ENCODE data around the gene CMTM7.

Gene CMTM7

GRCh38 chr3:32447865-32448400, 56.3 kb downstream of the CMTM7 start:
- DNase-seq (ENCODE audit: insufficient read length, low spot score), result no peak
- no peak for TF ChIP-seq POLR2A (IDR thresholded peaks at IDR 0.05; ENCODE audit: low read depth, low read length)
- FAIRE-seq, result no peak

- DNase-seq (ENCODE audit: insufficient read length, low spot score), result no peak
- TF ChIP-seq POLR2A (IDR thresholded peaks at IDR 0.05; ENCODE audit: low read depth, low read length), result no peak
- FAIRE-seq, result no peak
Measured at GRCh38 chr3:32448686-32449474, 57.2 kb downstream of the CMTM7 start.

DNA sequence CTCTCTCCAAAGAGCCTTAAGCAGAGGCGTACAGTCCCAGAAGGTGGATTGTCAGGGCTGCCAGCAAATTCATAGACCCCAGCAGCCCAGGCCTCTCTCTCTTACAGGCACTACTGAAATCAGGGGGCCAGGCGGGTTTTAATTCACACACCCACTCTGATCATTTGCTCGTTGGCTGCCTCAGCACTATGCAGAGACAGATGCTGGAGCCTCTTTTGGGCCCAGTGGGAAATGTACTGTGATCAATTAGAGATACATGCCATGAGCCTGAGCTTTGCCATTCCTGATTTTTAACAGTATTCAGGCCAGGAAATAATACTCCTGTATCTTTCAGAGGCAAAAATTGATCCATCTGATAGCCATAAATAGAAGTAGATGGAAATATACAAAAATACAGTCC, 58.0 kb downstream of the CMTM7 start:
- no peak for TF ChIP-seq POLR2A (IDR thresholded peaks at IDR 0.05; ENCODE audit: low read depth, low read length)
- no peak for FAIRE-seq

GRCh38 chr3:32450426-32450825, 58.8 kb downstream of the CMTM7 start:
- TF ChIP-seq POLR2A (IDR thresholded peaks at IDR 0.05; ENCODE audit: low read depth, low read length), result no peak
- FAIRE-seq (no peak), DNase-seq (ENCODE audit: insufficient read length, low spot score) (no peak)

More for the DNA sequence above, 58.0 kb downstream of the CMTM7 start:
- DNase-seq (ENCODE audit: insufficient read length, low spot score), result no peak

GRCh38 chr3:32450992-32451659, 59.5 kb downstream of the CMTM7 start:
- FAIRE-seq (no peak), DNase-seq (ENCODE audit: insufficient read length, low spot score) (no peak)
- TF ChIP-seq POLR2A (IDR thresholded peaks at IDR 0.05; ENCODE audit: low read depth, low read length), result no peak

- DNase-seq (ENCODE audit: insufficient read length, low spot score) (no peak), FAIRE-seq (no peak)
- TF ChIP-seq POLR2A (IDR thresholded peaks at IDR 0.05; ENCODE audit: low read depth, low read length), result no peak
Measured at GRCh38 chr3:32452009-32452408, 60.4 kb downstream of the CMTM7 start.

GRCh38 chr3:32453346-32453745, 61.7 kb downstream of the CMTM7 start:
- no peak for TF ChIP-seq POLR2A (IDR thresholded peaks at IDR 0.05; ENCODE audit: low read depth, low read length)
- no peak for FAIRE-seq
- no peak for DNase-seq (ENCODE audit: insufficient read length, low spot score)

GRCh38 chr3:32454111-32454510, 62.5 kb downstream of the CMTM7 start:
- FAIRE-seq, result no peak

DNA sequence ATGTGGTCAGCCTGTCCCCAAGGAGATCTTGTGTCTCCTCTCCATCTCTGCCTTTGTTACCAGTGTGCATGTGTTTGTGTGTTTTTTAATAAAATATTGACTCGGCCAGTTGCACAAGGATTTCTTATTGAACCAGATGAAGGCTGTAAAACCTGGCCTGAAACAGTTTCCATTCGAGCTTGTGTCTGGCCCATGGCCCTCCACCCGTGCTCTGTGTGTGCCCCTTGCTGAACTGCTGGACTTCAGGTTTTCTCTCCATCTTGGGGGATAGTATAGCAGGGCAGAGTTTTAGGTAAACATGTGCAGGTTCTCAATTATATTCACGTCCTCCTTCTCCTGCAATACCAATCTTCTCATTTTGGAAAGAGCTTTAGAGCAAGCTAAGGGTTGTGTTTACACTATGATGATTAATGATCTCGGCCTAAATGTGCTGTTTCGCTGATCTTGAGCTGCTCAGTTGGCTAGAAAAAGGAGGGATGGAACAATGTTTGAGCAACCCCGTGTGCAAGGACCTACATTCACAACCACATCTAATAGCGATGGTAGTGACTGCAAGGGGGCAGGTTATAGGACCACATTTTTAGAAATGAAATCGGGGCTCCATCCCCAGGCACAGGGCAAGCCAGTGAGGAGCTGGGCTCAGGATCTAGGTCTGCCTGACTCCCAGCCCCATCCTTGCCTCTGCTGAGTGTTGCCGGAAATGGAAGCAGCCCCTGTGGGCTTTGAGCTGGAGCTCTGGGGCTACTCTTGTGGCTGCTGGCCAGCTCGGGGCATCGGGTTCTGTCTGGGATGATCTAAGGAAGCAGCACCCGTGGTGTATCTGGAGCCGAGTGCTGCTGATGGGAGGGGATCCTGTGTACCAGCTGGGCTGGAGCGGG, 63.3 kb downstream of the CMTM7 start:
- FAIRE-seq, result no peak
- TF ChIP-seq POLR2A (IDR thresholded peaks at IDR 0.05; ENCODE audit: low read depth, low read length), result no peak
- DNase-seq (ENCODE audit: insufficient read length, low spot score), result no peak

More at GRCh38 chr3:32454111-32454510, 62.5 kb downstream of the CMTM7 start:
- no peak for DNase-seq (ENCODE audit: insufficient read length, low spot score)
- no peak for TF ChIP-seq POLR2A (IDR thresholded peaks at IDR 0.05; ENCODE audit: low read depth, low read length)

DNA sequence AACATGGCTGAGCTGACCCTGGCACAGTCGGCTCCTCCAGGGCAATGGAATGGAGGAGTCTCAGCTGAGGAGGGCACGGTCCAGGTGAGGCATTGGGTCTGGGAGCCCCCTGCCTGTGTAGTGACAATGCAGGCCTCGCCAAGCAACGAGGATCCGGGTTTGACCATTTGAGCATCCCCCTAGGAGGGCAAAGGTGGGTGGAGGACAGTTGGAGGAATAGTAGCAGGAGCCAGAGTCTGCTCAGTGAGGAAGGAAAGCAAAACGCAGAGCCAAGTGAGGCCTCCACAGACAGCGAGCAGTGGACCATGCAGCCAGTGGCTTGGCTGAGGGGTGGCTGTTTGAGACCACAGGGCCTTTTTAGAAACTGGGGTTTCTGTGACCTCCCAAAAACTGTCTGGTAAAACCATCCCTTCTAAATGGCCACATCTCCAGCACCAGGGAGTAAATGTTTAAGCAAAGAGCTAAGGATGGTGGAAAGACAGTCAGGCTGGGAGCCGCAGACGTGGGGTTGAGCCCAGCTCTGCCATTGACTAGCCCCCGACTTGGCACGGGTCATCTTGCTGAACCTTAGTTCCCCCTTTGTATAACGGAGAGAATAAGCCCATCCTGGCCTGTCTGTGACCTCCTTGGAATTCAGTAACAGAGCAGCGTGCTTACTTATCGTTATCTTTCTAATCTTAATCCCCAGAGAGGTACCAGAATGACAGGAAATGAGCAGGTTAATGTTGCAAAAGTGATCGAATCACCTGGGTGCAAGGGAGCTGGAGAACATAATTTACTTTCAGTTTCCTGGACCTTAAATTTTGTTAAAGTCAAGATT, 64.2 kb downstream of the CMTM7 start:
- no peak for TF ChIP-seq POLR2A (IDR thresholded peaks at IDR 0.05; ENCODE audit: low read depth, low read length)
- DNase-seq (ENCODE audit: insufficient read length, low spot score) (no peak), FAIRE-seq (no peak)

DNA sequence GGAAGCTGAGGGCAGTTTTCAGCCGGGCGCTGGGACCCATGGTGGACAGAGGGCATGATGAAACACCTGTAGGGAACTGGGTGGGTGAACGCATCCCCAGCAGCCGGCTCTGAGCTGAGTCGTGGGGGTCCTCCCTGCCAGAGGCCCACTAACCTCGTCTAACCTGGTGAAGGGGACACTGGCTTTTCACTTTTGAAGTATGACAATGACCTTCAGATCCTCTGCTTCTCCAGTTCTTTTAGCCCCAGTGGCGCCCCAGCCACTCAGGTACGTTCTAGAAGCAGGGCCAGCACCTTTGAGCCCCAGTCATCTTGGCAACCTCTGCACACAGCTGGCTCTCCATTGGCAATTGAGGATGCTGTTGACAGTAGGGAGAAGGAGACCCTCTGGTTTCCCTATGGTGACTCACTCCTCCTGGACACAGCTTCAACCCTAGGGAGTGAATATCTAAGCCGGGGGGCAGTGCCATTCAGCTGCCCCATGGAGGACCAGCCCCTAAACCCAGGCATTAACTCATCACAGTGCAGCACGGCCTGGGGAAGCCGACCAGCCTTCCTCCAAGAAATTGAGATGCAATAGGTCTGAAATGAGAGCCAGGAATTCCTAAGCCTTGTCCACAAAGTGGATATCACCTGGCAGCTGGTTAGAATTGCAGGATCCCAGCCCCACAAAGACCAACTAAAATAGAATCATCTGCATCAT, 64.9 kb downstream of the CMTM7 start:
- FAIRE-seq (no peak), DNase-seq (ENCODE audit: insufficient read length, low spot score) (no peak)
- TF ChIP-seq POLR2A (IDR thresholded peaks at IDR 0.05; ENCODE audit: low read depth, low read length), result no peak

GRCh38 chr3:32457971-32458471, 66.4 kb downstream of the CMTM7 start:
- no peak for TF ChIP-seq POLR2A (IDR thresholded peaks at IDR 0.05; ENCODE audit: low read depth, low read length)
- DNase-seq (ENCODE audit: insufficient read length, low spot score) (no peak), FAIRE-seq (no peak)

Data from H54 (cell line).